GM21723 (cell line): Measurements from ENCODE around the gene F10.

Experiments used
- ATAC-seq: cut with Tn5 transposase; IDR thresholded peaks from one replicate; pipeline ENCODE4 v1.9.1; 2021; ENCODE audit warnings: mild to moderate bottlenecking, moderate library complexity; ENCODE audit not compliant: unreplicated experiment

F10 gene

DNA sequence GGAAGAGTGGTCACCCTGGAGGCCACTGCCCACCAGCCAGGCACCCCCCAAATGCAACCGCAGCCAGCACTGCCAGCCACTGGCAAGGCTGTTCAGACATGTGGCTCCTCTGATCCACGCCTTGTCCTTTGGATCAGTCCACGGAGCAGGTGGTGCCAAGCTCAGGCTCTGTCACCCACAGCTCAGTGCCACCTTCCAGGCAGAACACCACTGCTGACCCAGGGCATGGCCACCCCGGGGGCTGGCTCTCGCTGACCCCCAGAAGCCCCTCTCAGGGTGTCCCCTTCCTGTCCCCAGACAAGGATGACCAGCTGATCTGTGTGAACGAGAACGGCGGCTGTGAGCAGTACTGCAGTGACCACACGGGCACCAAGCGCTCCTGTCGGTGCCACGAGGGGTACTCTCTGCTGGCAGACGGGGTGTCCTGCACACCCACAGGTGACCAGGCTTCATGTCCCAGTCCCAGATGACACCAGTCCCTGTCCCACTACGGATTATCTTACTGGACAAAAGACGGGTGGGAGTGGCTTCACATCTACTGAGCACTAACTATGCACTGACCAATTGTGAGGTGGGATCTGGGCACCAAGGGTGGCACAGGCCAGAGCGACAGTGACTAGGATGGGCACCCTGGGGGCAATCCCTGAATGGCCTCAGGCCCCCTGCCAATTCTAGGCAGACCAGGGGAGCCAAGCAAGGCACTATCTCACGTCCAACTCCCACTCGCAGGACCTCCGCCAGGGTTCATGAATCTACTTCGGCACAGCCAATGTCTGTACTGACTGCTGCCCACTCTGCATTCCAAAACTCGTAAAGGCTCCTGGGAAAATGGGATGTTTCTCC lies 7.0 kb upstream of the F10 start:
- ATAC-seq = no peak

DNA sequence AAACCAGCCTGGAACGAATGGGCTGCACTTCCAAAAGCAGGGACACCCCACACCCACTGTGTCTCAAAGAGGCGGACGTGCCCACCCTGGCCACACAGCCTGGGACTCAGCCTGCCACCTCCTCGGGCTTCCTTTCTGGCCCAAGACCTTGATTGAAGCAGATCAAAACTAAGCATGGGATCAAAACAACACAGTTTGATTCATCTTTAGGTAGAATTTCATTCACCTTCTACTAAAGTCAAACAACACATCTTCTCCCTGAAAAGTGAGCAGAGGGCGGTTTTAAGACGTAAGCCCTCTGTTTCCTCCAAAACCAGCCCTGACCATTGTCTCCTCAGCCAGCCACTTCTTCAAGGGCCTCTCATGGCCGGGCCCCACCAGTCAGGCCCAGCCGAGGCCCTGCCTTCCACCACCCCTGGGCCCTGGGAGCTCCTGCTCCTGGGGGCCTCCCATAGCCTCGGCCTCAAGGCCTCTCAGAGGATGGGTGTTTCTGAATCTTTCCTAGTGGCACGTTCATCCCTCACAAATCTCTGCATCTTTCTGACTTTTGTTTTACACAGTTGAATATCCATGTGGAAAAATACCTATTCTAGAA lies 6.3 kb upstream of the F10 start:
- ATAC-seq = no peak

DNA sequence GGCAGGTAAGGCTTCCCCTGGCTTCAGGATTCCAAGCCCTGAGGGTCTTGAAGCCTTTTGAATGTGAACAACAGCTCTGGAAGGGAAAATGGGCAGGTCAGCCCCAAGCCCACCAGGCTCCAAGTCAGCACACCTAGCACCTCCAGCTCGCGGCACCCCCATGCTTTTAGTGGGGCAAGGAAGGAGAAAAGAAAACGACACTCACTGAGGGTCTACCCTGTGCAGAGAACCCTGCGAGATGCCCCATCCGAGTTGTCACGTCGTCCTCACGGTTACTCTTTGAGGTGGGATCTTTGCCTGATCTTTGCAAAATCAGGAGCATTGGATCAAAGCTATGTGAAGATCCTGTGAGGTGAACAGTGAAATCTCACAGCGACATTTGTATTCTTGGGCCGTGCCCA lies 5.7 kb upstream of the F10 start:
- no peak for ATAC-seq

DNA sequence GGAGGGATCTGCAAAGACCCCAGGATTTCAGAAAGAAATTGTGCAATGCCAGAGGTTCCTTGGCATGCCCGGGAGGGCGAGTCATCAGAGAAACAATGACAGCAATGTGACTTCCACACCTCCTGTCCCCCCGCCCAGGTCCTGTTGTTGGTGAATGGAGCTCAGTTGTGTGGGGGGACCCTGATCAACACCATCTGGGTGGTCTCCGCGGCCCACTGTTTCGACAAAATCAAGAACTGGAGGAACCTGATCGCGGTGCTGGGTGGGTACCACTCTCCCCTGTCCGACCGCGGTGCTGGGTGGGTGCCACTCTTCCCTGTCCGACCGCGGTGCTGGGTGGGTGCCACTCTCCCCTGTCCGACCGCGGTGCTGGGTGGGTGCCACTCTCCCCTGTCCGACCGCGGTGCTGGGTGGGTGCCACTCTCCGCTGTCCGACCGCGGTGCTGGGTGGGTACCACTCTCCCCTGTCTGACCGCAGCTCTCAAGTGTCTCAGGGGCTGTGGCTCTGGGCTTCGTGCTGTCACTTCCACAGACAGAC lies 5.2 kb upstream of the F10 start:
- ATAC-seq = no peak

DNA sequence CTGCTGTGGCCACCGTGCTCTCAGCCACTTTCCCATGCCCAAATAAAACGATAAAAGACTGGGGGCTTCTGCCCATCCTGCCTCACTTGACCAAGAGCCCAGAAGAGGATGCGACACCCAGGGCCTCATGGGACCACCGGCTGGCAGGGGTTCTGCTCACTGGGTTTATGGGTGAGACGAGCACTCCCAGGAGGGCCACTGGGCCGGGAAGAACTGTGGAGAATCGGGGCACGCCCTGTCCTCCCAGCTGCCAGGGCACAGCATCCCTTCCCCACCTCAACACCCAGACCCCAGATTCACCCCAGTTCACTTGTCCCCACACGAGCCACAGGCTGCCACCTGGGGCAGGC lies 4.7 kb upstream of the F10 start:
- no peak for ATAC-seq

DNA sequence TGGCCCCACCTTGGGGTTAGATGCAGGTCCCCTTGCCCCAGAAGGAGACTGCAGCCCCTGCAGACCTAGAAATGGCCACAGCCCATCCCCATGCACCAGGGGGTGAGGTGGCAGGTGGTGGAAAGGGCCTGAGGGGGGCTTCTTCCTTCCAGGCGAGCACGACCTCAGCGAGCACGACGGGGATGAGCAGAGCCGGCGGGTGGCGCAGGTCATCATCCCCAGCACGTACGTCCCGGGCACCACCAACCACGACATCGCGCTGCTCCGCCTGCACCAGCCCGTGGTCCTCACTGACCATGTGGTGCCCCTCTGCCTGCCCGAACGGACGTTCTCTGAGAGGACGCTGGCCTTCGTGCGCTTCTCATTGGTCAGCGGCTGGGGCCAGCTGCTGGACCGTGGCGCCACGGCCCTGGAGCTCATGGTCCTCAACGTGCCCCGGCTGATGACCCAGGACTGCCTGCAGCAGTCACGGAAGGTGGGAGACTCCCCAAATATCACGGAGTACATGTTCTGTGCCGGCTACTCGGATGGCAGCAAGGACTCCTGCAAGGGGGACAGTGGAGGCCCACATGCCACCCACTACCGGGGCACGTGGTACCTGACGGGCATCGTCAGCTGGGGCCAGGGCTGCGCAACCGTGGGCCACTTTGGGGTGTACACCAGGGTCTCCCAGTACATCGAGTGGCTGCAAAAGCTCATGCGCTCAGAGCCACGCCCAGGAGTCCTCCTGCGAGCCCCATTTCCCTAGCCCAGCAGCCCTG lies 4.2 kb upstream of the F10 start:
- ATAC-seq = no peak

DNA sequence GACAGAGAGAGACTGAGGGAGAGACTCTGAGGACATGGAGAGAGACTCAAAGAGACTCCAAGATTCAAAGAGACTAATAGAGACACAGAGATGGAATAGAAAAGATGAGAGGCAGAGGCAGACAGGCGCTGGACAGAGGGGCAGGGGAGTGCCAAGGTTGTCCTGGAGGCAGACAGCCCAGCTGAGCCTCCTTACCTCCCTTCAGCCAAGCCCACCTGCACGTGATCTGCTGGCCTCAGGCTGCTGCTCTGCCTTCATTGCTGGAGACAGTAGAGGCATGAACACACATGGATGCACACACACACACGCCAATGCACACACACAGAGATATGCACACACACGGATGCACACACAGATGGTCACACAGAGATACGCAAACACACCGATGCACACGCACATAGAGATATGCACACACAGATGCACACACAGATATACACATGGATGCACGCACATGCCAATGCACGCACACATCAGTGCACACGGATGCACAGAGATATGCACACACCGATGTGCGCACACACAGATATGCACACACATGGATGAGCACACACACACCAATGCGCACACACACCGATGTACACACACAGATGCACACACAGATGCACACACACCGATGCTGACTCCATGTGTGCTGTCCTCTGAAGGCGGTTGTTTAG lies 3.3 kb upstream of the F10 start:
- ATAC-seq = no peak

DNA sequence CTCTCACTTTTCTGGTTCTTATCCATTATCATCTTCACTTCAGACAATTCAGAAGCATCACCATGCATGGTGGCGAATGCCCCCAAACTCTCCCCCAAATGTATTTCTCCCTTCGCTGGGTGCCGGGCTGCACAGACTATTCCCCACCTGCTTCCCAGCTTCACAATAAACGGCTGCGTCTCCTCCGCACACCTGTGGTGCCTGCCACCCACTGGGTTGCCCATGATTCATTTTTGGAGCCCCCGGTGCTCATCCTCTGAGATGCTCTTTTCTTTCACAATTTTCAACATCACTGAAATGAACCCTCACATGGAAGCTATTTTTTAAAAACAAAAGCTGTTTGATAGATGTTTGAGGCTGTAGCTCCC lies 2.8 kb upstream of the F10 start:
- ATAC-seq = no peak

DNA sequence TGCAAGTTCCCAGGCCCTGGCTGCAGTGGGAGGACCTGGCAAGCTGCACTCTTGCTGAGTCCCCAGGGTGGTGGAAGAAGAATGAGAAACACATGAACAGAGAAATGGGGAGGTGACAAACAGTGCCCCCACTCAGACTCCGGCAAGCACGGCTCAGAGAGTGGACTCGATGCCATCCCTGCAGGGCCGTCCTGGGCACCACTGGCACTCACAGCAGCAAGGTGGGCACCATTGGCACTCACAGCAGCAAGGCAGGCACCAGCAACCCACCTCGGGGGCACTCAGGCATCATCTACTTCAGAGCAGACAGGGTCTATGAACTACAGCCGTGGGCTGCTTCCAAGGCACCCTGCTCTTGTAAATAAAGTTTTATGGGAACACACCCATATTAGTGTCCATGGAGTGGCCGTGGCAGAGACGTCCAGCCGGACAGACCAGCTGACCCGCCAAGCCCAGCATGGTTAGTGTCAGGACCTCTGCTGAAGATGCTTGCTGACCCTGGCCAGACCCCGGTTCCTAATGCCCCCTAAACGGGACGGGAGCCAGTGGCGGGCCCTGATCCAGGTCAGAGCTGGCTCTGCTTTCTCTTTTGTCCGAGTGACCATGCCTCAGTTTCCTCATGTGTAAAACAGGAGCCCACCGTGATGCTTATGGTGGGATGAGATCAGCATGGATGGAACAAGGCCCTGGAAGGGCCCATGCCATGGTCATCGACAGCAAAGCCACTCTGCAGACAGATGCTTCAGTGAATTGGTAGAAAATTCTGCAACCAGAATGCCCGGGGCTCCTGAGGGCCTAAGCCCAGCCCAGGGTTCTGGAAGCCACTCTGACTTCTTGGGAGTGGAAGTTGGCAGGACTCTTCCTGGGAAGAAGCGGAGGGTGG lies 2.1 kb upstream of the F10 start:
- ATAC-seq = no peak

DNA sequence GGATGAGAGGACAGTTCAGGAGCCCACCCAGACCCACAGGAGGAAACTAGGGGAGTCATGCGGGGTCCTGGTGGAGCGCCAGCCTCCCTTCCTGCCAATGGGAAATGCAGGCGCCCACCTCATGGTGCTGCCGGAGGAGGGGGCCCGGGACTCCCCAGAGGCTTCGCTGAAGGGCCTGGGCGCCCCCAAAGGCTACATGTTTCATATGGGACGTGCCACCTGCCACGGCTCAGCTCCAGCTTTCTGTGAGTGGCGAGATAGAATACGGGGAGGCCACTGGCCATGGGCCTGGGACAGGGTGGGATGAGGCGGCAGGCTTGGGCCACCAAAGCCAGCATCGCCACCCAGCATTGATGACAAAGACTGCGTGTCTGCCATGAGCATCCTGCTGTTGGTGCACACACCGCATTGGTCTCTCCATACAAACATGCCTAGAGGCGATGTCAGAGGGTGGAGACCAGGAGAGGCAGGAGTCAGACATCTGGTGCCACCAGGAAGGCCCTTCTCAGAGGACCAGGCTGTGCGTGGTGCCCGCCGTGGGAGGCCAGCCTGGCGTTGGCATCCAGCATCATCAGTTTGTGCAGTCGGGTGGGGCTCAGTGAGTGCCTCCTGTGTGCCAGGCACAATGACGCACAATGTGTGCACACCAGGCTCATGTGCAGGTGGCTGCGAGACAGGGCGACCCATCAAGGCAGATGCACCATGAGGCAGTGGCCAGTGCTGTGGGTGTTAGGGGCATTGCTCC lies 1.2 kb upstream of the F10 start:
- no peak for ATAC-seq

DNA sequence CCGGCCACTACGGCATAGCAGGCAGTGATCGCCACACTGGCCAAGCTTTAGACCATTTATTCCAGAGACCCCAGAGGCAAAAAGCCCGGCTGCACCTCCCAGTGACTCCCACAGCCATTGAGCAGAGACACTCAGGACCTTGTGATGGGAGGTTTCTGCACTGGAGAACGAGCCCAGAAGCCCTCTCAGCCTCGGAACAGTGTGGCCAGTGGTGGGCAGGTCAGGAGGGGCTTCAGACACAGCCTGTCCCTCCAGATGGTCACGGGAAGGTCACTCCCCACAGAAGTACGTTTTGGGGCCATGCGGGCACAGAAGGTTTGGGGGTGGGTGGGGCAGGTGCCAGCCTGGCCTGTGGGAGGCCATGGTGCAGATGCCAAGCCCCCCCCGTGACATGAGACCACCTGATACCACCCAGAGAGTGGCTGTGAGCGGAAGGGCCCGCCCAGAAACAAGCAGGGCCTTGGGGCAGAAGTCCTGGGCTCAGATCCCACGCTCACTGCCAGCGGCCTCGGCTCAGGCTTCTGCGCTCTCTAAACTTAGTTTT lies 599 bp upstream of the F10 start:
- ATAC-seq = no peak

DNA sequence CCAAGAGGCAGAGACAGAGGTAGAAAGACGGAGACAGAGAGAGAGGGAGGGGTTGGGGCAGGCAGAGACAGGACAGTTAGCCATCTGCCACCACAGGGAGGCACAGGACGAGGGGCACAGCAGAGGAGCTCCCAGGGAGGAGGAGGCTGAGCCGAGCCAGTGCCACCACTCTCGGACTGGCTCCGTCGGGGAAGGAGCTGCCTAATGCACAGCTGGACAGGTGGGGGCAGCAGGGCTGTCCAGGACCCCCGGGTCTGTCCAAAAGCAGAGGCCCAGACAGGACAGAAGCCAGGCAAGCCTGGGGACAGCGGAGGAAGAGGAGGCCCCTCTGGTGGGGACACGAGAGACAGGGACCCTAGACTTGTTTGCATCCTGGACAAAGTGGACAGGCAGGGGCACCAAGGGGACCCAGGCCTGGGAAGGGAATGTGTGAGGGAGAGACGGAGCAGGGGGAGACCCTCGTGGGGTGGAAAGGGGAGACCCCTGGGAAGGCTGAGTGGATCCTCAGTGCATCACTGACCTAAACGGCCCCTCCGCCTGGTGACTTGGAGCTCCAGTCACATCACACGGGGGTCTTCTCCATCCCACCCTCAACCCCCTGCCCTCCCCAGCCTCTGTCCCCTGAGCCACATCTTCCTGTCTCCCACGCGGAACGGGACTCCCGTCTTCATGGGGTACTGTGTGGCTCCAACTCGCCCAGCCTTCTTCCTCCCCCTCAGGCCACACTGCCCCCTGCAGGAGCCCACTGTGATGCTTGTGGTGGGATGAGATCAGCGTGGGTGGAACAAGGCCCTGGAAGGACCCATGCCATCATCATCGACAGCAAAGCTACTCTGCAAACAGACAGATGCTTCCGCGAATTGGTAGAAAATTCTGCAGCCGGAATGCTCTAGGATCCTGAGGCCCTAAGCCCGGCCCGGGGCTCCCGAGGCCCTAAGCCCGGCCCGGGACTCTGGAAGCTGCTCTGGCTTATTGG lies 915 bp downstream of the F10 start:
- ATAC-seq = no peak

DNA sequence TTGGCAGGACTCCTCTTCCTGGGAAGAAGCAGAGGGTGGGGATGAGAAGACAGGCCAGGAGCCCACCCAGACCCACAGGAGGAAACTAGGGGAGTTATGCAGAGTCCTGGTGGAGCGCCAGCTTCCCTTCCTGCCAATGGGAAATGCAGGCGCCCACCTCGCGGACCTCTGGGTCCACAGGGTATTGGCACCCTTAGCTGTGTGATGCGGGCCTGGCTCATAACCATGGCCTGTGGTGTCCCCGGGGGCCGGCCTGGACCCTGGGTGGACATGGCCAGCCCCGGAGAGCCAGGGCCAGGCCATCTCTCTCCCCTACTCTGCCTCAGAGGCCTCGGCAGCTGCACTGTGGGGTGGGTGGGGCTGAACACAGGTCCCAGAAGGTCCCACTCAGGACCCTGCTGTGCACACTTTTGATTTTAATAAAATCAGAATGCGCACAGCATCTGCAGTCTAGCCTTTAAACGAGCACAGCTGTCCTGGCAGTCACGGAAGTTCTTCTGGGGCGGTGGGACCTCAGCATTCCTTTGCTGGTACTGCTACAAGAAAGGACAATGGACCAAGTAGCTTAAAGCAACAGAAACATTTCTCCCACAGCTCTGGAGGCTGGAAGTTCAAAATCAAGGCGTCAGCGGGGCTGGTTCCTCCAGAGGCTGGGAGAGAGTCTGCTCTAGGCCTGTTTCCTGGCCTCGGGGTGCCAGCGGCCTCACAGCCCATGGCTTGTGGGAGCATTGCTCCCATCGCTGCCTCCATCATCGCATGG lies 1.8 kb downstream of the F10 start:
- no peak for ATAC-seq

DNA sequence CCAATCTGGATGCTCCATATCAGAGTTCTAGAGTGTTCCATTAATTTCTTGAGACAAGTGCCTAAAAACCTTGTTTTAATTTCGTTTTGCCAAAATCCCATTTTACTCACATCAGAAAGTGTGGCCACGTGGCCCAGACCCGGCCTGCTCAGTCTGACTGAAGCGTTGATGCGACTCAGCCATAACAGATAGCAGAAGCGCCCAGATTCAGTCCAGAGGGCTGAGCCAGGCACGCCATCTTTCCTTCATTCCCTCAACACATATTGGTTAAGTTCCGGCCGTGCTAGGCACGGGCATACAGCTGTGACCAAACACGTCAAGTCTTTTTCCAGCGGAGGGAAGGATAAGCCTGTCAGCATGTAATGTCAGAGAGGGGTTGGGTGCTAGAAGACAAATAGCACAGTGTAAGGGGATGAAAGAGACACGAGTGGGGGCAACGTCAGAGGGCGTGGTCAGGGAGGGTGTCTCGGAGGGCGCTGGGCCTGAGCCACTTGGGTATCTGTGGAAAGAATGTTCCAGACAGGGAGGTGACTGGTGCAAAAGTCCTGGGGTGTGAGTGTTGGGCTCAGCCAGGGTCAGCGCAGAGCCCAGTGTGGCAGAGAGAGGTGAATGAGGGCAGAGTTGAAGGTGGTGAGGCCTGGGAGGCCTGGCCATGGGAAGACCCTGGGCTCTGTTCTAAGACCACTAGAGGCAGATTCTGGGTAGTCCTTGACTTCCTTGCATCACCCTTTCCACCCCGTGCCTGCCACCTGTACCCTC lies 3.1 kb downstream of the F10 start:
- ATAC-seq = no peak

DNA sequence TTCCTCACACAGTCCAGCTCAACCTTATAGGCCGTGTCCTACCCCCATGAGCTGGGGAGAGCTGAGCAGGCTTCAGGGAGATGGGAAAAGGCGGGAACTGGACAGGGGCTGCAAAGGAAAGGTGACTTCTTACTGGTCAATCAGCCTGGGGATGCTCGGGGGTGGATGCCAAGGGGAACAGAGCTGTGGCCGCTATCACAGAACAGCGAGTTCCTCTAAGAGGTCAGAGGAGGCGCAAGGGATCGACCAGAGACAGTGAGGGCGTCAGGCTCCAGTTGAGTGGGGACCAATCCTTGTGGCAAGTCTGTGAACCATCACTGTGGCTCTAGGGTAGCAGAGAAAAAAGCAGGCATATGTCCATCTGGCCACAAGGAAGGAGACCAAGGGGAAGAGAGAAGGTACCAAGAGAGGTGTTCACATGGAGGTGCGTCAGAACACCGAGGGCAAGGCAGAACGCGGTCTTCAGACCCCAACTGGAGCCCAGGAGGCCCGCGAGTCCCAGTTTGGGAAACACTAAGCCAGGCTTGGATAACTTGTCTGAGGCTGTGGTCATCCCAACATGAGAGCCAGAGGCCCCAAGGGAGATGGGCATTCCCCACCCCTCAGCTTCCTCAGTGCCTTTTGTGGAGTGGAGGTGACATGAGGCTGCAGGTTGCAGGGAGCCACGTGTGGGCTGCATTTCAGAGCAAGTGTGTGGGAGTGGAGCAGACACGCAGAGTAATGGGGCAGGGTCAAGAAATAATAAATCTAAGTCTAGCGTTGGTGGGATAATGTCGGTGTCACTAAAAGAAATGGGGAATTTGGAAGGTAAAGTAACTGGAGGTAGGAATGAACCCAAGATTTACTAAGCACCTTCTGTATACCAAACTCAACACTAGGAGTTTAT lies 3.9 kb downstream of the F10 start:
- ATAC-seq = no peak

DNA sequence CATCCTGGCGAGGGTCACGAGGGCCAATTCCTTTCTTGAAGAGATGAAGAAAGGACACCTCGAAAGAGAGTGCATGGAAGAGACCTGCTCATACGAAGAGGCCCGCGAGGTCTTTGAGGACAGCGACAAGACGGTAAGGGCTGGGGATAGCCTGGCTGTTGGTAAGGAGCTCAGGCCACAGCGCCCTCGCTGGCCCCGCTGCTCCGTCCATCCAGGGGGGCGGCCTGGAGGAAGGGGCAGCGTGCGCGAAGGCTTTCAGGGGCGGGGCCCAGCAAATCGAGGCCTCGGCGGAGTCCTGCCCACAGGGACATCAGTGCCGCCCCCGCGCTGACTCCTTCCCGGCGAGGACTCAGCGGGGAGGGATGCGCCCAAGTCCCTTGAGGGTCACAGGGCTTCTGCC lies 6.9 kb downstream of the F10 start:
- no peak for ATAC-seq
